Erythroblast (primary cell): ENCODE measurements around the gene STMN3.

Experiments
- GATA1 ChIP-seq: IDR thresholded peaks from 2 replicates; pipeline ENCODE4 v1.6.1; 2011; ENCODE audit warnings: low read depth, mild to moderate bottlenecking, control low read depth, low read length, moderate library complexity
- POLR2A ChIP-seq: IDR thresholded peaks from 2 replicates; pipeline ENCODE4 v1.6.1; 2011; ENCODE audit warnings: mild to moderate bottlenecking, low read length

GRCh38 chr20:63659370-63659769 lies 6.1 kb upstream of the STMN3 start:
- no peak for TF ChIP-seq POLR2A
- no peak for TF ChIP-seq GATA1
